ENCODE results near the gene RPP25.

Gene RPP25

DNA sequence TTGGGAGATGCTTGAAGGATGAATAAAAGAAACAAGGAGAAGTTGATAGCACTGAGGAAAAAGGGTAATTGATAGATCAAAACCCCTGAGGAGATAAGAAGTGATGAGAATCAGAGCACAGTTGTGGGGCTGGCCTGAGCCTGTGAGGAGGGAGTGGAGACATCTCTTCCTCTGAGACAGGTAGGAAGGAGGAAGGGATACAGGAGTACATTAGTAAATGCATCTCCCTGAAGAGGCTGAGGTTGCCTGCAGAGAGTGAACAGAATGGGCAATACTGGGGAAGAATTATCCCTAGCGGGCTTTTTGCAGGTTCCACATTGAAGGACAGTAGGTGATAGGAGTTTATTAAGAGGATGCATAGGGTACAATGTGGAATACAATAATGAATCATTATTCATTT lies 21.5 kb upstream of the RPP25 start:
- Histone ChIP-seq H3F3A (ENCODE audit: insufficient read depth, low read length) (no peaks in the 10 kb centered on the region), H4K20me1 (ENCODE audit: insufficient read depth, low read length) (no peaks in the 10 kb centered on the region), H3K27ac (ENCODE audit: low read depth, low read length, poor library complexity, severe bottlenecking) (no peak overlapping the region), H3K4me2 (ENCODE audit: low read length) (no peak overlapping the region), H3K9me3 (ENCODE audit: low read length) (no peaks in the 10 kb centered on the region), H3K9ac (ENCODE audit: low read length) (no peak overlapping the region), H3K4me3 (ENCODE audit: low read depth, low read length, poor library complexity, severe bottlenecking) (no peak overlapping the region), H3K9me2 (ENCODE audit: low read depth, low read length) (no peaks in the 10 kb centered on the region), H3K36me3 (ENCODE audit: insufficient read depth, low read length) (no peaks in the 10 kb centered on the region), H2AFZ (ENCODE audit: low read length) (no peak overlapping the region), H3K4me1 (ENCODE audit: insufficient read depth, low read length, severe bottlenecking) (no peaks in the 10 kb centered on the region), H3K79me2 (ENCODE audit: insufficient read depth, low read length) (no peaks in the 10 kb centered on the region), H3K27me3 (ENCODE audit: insufficient read depth, low read length) (peaks cover 5% of the 10 kb centered on the region; the same call in 1 of the 2 replicates)
- TF ChIP-seq, protein P1, sequence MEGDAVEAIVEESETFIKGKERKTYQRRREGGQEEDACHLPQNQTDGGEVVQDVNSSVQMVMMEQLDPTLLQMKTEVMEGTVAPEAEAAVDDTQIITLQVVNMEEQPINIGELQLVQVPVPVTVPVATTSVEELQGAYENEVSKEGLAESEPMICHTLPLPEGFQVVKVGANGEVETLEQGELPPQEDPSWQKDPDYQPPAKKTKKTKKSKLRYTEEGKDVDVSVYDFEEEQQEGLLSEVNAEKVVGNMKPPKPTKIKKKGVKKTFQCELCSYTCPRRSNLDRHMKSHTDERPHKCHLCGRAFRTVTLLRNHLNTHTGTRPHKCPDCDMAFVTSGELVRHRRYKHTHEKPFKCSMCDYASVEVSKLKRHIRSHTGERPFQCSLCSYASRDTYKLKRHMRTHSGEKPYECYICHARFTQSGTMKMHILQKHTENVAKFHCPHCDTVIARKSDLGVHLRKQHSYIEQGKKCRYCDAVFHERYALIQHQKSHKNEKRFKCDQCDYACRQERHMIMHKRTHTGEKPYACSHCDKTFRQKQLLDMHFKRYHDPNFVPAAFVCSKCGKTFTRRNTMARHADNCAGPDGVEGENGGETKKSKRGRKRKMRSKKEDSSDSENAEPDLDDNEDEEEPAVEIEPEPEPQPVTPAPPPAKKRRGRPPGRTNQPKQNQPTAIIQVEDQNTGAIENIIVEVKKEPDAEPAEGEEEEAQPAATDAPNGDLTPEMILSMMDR (IDR thresholded peaks at IDR 0.05; ENCODE audit: low read length): no peak
- TF ChIP-seq EZH2 (IDR thresholded peaks at IDR 0.05; ENCODE audit: borderline replicate concordance, low read length): no peak

DNA sequence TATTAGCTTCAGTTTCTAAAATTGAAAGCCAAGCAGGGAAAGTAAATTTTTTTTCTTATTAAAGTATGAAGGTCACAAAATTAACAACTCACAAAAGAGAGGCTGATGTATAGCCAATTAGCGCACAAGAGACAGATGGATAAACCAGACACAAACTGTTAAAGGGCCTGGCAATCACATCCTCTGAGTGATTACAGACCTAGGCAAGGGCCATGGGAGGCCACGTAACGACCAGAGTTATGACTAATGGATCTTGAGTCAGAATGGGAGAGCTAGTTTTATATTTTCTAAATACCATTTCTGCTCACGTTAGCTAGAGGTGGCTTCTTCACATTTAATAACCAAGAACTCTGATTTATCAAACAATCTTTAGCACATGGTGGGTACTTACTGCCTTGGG lies 21.0 kb upstream of the RPP25 start:
- Histone ChIP-seq H3K79me2 (ENCODE audit: insufficient read depth, low read length) (no peaks in the 10 kb centered on the region), H2AFZ (ENCODE audit: low read length) (no peak overlapping the region), H3K4me2 (ENCODE audit: low read length) (no peak overlapping the region), H3K4me3 (ENCODE audit: low read depth, low read length, poor library complexity, severe bottlenecking) (no peak overlapping the region), H4K20me1 (ENCODE audit: insufficient read depth, low read length) (no peaks in the 10 kb centered on the region), H3K9ac (ENCODE audit: low read length) (no peak overlapping the region), H3K27ac (ENCODE audit: low read depth, low read length, poor library complexity, severe bottlenecking) (no peak overlapping the region), H3K9me2 (ENCODE audit: low read depth, low read length) (no peaks in the 10 kb centered on the region), H3K36me3 (ENCODE audit: insufficient read depth, low read length) (no peaks in the 10 kb centered on the region), H3K9me3 (ENCODE audit: low read length) (no peaks in the 10 kb centered on the region), H3K27me3 (ENCODE audit: insufficient read depth, low read length) (peaks cover under 1% of the 10 kb centered on the region; the same call in 1 of the 2 replicates), H3K4me1 (ENCODE audit: insufficient read depth, low read length, severe bottlenecking) (no peaks in the 10 kb centered on the region), H3F3A (ENCODE audit: insufficient read depth, low read length) (no peaks in the 10 kb centered on the region)
- TF ChIP-seq, protein P1 (IDR thresholded peaks at IDR 0.05; ENCODE audit: low read length): no peak
- no peak for TF ChIP-seq EZH2 (IDR thresholded peaks at IDR 0.05; ENCODE audit: borderline replicate concordance, low read length)

DNA sequence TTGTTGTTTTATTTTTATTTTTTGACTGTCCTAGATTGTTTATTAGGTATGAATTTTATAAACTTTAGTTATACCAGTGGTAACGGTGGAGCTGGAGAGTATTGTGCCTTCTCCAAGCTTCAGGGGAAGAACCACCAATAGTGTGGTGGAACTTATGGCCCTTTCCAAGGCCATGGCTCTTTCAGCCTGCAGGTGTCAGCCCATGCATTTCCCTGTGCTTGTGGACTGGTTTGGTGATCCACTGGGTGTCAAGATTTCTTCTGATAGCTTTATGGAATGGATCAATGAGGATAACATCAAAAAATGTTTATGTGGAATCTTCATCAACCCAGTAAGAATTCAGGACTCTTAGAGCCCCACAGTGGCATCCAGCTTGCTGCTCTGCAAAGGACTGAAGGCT lies 19.6 kb upstream of the RPP25 start:
- Histone ChIP-seq H2AFZ (ENCODE audit: low read length) (no peak overlapping the region), H3K4me1 (ENCODE audit: insufficient read depth, low read length, severe bottlenecking) (no peaks in the 10 kb centered on the region), H3K79me2 (ENCODE audit: insufficient read depth, low read length) (no peaks in the 10 kb centered on the region), H3K27ac (ENCODE audit: low read depth, low read length, poor library complexity, severe bottlenecking) (no peak overlapping the region), H3K36me3 (ENCODE audit: insufficient read depth, low read length) (no peaks in the 10 kb centered on the region), H4K20me1 (ENCODE audit: insufficient read depth, low read length) (no peaks in the 10 kb centered on the region), H3K4me2 (ENCODE audit: low read length) (no peak overlapping the region), H3K9ac (ENCODE audit: low read length) (no peak overlapping the region), H3K27me3 (ENCODE audit: insufficient read depth, low read length) (no peaks in the 10 kb centered on the region), H3K4me3 (ENCODE audit: low read depth, low read length, poor library complexity, severe bottlenecking) (no peak overlapping the region), H3K9me3 (ENCODE audit: low read length) (no peaks in the 10 kb centered on the region), H3F3A (ENCODE audit: insufficient read depth, low read length) (no peaks in the 10 kb centered on the region), H3K9me2 (ENCODE audit: low read depth, low read length) (no peaks in the 10 kb centered on the region)
- TF ChIP-seq, protein P1 (IDR thresholded peaks at IDR 0.05; ENCODE audit: low read length): no peak
- TF ChIP-seq EZH2 (IDR thresholded peaks at IDR 0.05; ENCODE audit: borderline replicate concordance, low read length): no peak

Measured in OCI-LY1 (cell line).